HK-2 (cell line): ENCODE measurements around the gene ADAMTS14.

Experiments used
- DNase-seq: peaks from one replicate; pipeline ENCODE4 v3.0.0-alpha.2; 2018; ENCODE audit not compliant: unreplicated experiment

The ADAMTS14 gene

GRCh38 chr10:70674560-70675495, 2.5 kb downstream of the ADAMTS14 start:
- DNase-seq = no peak

DNA sequence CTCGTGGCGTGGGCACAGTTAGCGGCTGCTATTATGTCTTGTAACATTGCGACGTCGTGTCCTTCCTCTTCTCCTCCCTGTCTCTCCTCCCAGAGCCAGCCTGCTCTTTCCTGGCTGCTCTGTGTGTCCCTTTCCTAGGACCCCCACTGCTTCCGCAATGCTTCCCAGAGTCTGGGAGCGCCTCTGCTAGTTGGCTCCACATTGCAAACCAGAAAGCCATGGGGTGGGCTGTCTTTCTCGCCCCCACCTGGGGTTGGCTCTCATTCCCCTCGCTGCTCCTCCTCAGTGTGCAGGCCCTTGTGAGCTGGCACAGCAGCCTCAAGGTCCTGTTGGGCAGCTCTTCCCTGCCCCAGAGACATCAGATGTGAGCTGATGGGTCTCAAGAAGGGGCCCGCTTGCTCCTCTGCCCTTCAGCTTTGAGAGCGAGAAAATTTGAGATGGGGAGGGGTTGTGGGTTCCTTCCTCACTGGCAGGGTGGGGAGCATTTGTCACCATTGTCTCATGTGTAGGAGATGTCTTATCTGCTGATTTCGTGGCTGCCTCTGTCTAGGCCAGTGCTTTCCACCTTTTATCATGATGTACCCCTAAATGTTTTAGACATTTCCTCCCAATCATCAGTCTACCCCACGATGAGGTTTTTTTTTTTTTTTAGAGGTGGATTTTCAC, 3.3 kb downstream of the ADAMTS14 start:
- DNase-seq = no peak

- no peak for DNase-seq
Observed at GRCh38 chr10:70676511-70676910, 4.2 kb downstream of the ADAMTS14 start.

GRCh38 chr10:70677016-70677415, 4.7 kb downstream of the ADAMTS14 start:
- no peak for DNase-seq

DNA sequence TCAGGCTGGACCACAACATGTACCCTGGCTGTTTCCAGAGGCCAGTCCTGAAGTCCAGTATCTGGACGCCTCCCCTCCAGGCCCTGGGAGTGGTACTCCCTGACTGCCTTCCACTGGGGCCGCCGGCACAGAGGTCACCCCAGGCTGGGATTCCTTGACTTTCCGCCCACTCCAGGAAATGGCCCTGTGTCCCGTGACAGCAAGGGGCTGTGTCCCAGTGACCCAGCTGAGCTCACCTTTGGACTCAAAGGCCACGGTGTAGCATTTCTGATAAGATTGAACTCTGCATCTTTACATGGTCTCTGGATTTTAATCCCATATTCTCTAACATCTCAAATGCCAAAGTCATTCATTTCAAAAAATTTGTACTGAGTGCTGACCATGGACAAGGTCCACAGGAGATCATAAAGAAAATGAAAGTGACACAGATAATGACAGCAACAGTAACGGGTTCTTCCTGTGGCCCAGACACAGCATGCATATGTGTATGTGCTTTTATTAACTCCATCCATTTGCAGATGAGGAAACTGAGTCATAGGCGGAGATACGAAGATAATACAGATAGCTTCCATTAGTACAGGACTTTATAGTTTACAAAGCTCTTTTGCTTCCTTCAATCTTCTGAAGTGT, 5.4 kb downstream of the ADAMTS14 start:
- DNase-seq = no peak

DNA sequence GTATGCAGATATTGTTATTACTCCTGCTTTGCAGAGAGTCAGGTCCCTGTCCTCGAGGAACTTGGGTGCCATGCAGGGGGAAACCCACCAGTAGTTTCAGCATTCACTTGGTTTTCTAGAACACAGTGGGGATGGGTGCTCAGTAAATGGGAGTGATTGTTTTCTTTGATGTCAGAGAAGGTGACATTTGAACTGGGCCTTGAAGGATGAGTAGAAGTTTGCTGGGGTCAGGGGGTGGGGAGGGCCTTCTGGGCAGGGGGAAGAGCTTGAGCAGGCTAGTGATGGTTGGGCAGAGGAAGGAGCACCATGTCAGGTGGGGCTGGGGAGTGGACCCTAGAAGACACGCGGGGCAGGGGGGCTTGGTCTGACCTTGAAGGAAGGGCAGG, 5.9 kb downstream of the ADAMTS14 start:
- DNase-seq = no peak

GRCh38 chr10:70678757-70679489, 6.6 kb downstream of the ADAMTS14 start:
- DNase-seq = no peak

DNA sequence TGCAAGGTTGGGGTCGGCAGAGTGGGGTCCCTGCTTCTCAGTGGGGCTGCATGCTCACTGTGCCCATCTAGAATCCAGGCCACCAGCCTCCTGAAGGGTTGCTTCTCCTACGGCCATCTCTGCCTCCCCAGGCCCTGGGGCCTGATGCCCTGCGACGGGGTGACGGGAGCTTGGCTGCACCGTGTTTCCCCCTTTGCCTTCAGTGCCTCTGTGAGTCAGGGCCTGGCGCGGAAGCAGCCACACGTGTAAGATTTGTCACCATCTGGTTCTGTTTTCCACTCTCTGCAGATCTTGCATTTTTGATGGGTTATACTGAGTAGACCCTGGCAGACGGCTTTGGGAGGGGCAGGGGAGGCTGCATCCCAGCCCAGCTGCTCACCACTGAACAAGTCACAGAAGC, 7.2 kb downstream of the ADAMTS14 start:
- no peak for DNase-seq

DNA sequence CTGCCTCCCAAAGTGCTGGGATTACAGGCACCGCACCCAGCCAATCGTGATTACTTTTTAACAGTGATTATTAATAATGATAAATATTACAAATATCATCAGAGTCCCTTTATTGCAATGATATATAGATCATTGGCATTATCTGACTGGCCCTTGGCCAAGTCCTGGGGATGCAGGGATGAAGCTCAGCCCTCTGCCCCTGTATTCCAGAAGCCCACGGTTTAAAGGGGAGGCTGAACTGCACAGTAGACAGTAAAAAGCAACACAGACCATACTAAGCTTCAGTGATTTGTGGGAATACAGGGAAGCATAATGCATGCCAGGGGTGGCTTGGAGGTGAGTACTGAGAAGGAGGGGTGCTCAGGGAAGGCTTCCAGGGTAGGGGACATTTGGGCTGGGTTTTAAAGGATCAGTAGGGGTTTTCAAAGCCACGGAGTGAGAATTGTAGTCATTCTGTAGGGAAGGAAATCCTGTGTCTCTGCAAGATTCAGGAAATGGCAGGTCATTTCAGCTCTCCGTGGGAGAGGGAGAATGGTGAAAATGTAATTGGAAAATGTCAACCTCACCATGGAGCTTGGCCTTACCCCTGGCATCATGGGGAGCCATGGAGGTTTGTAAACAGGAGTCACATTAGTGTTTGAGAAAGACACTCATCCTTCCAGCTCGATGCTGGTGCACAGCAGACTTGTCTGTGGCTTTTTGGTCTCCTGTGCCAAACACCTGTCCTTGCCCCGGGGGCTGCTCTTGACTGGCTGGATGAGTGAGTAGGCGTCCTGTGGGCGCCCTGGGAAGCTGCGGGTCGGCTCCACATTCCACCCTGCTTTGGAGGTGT, 8.8 kb downstream of the ADAMTS14 start:
- no peak for DNase-seq

- DNase-seq = no peak
Observed at GRCh38 chr10:70681731-70682005, 9.4 kb downstream of the ADAMTS14 start.

- DNase-seq = no peak
Observed at GRCh38 chr10:70682920-70683600, 10.8 kb downstream of the ADAMTS14 start.

DNA sequence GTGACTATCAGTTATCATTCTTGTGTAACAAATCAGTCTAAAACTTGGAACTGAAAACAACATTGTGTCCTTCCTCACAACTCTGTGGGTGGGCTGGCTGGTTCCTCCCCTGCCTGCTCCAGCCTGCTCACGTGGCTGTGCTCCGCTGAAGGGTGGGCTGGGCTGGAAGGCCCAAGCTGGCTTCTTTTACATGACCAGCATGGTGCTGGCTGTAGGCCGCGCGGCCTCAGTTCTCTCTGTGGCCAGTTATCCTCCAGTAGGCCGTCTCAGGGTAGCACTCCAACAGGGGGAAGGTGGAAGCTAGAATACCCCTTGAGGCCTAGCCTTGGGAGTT, 11.3 kb downstream of the ADAMTS14 start:
- no peak for DNase-seq

GRCh38 chr10:70683940-70684339, 11.6 kb downstream of the ADAMTS14 start:
- no peak for DNase-seq

GRCh38 chr10:70684374-70684773, 12.1 kb downstream of the ADAMTS14 start:
- DNase-seq = no peak

DNA sequence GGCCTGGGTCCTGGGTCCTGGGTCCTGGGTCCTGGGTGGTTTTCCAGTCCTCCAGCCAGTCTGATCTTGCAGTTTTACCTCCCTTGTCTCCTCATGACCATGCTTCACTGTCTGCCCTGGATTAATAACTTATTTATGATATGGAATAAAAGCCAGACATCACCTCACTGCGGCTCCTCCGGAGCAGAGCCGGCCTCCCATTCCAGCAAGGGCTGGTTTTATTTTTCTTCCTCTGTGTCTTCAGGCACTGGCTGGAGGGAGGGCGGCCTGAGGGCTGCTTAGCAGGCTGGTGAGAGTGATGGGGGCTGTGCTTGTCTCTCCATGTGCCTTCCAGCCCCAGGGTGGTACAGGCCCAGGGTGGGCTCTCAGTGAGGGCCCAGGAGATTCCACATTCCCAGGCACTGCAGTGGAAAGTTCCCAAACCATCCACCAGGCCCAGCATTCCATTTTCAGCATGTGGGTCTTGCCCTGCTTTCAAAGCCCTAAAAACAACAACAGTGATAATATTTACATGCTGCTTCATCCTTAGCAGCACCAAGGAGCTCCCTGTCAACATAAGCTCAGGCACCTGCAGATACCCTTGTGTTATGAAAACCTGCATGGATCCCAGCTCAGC, 12.6 kb downstream of the ADAMTS14 start:
- no peak for DNase-seq

DNA sequence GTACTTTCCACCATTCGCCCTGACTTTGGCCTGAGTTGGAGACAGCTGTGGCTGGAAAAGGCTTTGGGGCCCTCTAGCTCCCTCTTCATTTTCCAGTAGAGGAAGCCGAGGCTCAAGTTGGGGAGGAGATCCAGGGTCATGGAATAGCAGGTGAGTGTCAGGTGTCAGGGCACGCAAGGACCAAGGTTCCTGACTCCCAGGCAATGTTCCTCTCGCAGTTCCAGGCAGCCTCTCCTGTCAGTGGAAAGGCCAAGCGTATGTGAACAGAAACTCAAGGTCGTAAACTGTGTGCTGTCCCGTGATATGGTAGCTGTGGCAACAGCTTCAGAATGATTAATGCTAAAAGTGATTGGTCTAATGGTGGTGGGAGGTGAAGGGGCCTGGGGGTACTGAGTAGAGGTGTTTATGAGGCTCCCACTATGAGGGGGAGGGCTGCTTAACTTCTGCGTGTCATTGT, 13.2 kb downstream of the ADAMTS14 start:
- no peak for DNase-seq

- DNase-seq = no peak
Observed at GRCh38 chr10:70688828-70689227, 16.5 kb downstream of the ADAMTS14 start.

GRCh38 chr10:70689661-70690060, 17.4 kb downstream of the ADAMTS14 start:
- no peak for DNase-seq

GRCh38 chr10:70690589-70690988, 18.3 kb downstream of the ADAMTS14 start:
- no peak for DNase-seq

- no peak for DNase-seq
Observed at GRCh38 chr10:70691611-70692010, 19.3 kb downstream of the ADAMTS14 start.
